GM12878 (cell line): ENCODE measurements around the gene PAM.

Experiments
- CTCF ChIP-seq, 3 experiments: IDR thresholded peaks in 2 of 3; conservative IDR thresholded peaks in 1 of 3; 2 replicates each; pipeline ENCODE4 v1.5.1; 2011; ENCODE audit warnings: low read depth in 3 of 3, low read length in 3 of 3, mild to moderate bottlenecking in 3 of 3, control low read depth in 2 of 3, moderate library complexity in 2 of 3, inconsistent platforms in 1 of 3, mixed read lengths in 1 of 3; ENCODE audit not compliant: control insufficient read depth in 2 of 3, insufficient read depth in 1 of 3; ENCODE audit errors: extremely low read depth in 1 of 3
- EP300 ChIP-seq, 2 experiments: fragments of 150-350 bp in 1 of 2; IDR thresholded peaks; 2 replicates each; pipeline ENCODE4 v1.6.1; 2011 to 2012; ENCODE audit warnings: low read depth in 2 of 2, low read length in 2 of 2, borderline replicate concordance in 1 of 2, improper control_type of control experiment in 1 of 2, inconsistent platforms in 1 of 2; ENCODE audit not compliant: control insufficient read depth in 1 of 2
- ETV6 ChIP-seq, 2 experiments: fragments of 450-650 bp in 1 of 2; IDR thresholded peaks in 1 of 2; conservative IDR thresholded peaks in 1 of 2; 2 replicates each; pipeline ENCODE4 v1.6.1; 2014; ENCODE audit warnings: antibody characterized with exemption in 1 of 2, borderline replicate concordance in 1 of 2, low read depth in 1 of 2, mild to moderate bottlenecking in 1 of 2, moderate library complexity in 1 of 2
- NR2C2 ChIP-seq: IDR thresholded peaks from 2 replicates; pipeline ENCODE4 v1.6.1; 2011; ENCODE audit warnings: borderline replicate concordance, low read depth; ENCODE audit not compliant: control insufficient read depth, insufficient read length
- PAX5 ChIP-seq: IDR thresholded peaks from 2 replicates; pipeline ENCODE4 v1.6.1; 2011; ENCODE audit warnings: low read depth, low read length, borderline replicate concordance
- RAD21 ChIP-seq: IDR thresholded peaks from 2 replicates; pipeline ENCODE4 v1.6.1; 2011; ENCODE audit warnings: mild to moderate bottlenecking, low read depth, low read length, moderate library complexity; ENCODE audit not compliant: insufficient read depth
- SIN3A ChIP-seq: IDR thresholded peaks from 2 replicates; pipeline ENCODE4 v1.6.1; 2012; ENCODE audit warnings: low read depth, low read length, improper control_type of control experiment
- SP1 ChIP-seq: IDR thresholded peaks from one replicate; pipeline ENCODE4 v1.6.1; 2011; ENCODE audit warnings: low read depth, low read length
- TF ChIP-seq, protein P1 (sequence below): fragments of 450-650 bp; IDR thresholded peaks from 2 replicates; pipeline ENCODE4 v1.6.1; 2017; ENCODE audit warnings: mild to moderate bottlenecking, moderate library complexity
- TF ChIP-seq, protein P2 (sequence below): fragments of 150-350 bp; IDR thresholded peaks from 2 replicates; pipeline ENCODE4 v1.6.1; 2016; ENCODE audit warnings: low read depth, low read length
- TF ChIP-seq, protein P3 (sequence below): IDR thresholded peaks from 2 replicates; pipeline ENCODE4 v1.6.1; 2012; ENCODE audit warnings: low read depth, low read length, improper control_type of control experiment

GRCh38 chr5:102733534-102733933, 21.6 kb upstream of the PAM start:
- TF ChIP-seq, protein P1, sequence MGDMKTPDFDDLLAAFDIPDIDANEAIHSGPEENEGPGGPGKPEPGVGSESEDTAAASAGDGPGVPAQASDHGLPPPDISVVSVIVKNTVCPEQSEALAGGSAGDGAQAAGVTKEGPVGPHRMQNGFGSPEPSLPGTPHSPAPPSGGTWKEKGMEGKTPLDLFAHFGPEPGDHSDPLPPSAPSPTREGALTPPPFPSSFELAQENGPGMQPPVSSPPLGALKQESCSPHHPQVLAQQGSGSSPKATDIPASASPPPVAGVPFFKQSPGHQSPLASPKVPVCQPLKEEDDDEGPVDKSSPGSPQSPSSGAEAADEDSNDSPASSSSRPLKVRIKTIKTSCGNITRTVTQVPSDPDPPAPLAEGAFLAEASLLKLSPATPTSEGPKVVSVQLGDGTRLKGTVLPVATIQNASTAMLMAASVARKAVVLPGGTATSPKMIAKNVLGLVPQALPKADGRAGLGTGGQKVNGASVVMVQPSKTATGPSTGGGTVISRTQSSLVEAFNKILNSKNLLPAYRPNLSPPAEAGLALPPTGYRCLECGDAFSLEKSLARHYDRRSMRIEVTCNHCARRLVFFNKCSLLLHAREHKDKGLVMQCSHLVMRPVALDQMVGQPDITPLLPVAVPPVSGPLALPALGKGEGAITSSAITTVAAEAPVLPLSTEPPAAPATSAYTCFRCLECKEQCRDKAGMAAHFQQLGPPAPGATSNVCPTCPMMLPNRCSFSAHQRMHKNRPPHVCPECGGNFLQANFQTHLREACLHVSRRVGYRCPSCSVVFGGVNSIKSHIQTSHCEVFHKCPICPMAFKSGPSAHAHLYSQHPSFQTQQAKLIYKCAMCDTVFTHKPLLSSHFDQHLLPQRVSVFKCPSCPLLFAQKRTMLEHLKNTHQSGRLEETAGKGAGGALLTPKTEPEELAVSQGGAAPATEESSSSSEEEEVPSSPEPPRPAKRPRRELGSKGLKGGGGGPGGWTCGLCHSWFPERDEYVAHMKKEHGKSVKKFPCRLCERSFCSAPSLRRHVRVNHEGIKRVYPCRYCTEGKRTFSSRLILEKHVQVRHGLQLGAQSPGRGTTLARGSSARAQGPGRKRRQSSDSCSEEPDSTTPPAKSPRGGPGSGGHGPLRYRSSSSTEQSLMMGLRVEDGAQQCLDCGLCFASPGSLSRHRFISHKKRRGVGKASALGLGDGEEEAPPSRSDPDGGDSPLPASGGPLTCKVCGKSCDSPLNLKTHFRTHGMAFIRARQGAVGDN = no peak
- TF ChIP-seq SIN3A = no peak
- TF ChIP-seq CTCF (IDR thresholded peaks at IDR 0.05 in 2 of 3, conservative IDR thresholded peaks at IDR 0.05 in 1 of 3; ENCODE audit: control insufficient read depth in 2 of 3, extremely low read depth in 1 of 3, insufficient read depth in 1 of 3, low read depth in 3 of 3, low read length in 3 of 3) = no peak
- TF ChIP-seq NR2C2 = no peak
- TF ChIP-seq, protein P2, sequence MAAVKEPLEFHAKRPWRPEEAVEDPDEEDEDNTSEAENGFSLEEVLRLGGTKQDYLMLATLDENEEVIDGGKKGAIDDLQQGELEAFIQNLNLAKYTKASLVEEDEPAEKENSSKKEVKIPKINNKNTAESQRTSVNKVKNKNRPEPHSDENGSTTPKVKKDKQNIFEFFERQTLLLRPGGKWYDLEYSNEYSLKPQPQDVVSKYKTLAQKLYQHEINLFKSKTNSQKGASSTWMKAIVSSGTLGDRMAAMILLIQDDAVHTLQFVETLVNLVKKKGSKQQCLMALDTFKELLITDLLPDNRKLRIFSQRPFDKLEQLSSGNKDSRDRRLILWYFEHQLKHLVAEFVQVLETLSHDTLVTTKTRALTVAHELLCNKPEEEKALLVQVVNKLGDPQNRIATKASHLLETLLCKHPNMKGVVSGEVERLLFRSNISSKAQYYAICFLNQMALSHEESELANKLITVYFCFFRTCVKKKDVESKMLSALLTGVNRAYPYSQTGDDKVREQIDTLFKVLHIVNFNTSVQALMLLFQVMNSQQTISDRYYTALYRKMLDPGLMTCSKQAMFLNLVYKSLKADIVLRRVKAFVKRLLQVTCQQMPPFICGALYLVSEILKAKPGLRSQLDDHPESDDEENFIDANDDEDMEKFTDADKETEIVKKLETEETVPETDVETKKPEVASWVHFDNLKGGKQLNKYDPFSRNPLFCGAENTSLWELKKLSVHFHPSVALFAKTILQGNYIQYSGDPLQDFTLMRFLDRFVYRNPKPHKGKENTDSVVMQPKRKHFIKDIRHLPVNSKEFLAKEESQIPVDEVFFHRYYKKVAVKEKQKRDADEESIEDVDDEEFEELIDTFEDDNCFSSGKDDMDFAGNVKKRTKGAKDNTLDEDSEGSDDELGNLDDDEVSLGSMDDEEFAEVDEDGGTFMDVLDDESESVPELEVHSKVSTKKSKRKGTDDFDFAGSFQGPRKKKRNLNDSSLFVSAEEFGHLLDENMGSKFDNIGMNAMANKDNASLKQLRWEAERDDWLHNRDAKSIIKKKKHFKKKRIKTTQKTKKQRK = no peak
- no peak for TF ChIP-seq EP300 (IDR thresholded peaks at IDR 0.05; ENCODE audit: borderline replicate concordance in 1 of 2, control insufficient read depth in 1 of 2, low read depth in 2 of 2, low read length in 2 of 2)
- no peak for TF ChIP-seq RAD21
- no peak for TF ChIP-seq SP1
- TF ChIP-seq ETV6 (conservative IDR thresholded peaks at IDR 0.05 in 1 of 2, IDR thresholded peaks at IDR 0.05 in 1 of 2; ENCODE audit: borderline replicate concordance in 1 of 2, low read depth in 1 of 2) = no peak
- no peak for TF ChIP-seq PAX5
- TF ChIP-seq, protein P3, sequence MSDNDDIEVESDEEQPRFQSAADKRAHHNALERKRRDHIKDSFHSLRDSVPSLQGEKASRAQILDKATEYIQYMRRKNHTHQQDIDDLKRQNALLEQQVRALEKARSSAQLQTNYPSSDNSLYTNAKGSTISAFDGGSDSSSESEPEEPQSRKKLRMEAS = no peak
